ENCODE results near the gene PKN2.
"Not testable (repeated sequence)": the region's sequence is repeated elsewhere in the genome, so short reads cannot be mapped to it uniquely, and the experiment has no call there.

Gene PKN2

DNA sequence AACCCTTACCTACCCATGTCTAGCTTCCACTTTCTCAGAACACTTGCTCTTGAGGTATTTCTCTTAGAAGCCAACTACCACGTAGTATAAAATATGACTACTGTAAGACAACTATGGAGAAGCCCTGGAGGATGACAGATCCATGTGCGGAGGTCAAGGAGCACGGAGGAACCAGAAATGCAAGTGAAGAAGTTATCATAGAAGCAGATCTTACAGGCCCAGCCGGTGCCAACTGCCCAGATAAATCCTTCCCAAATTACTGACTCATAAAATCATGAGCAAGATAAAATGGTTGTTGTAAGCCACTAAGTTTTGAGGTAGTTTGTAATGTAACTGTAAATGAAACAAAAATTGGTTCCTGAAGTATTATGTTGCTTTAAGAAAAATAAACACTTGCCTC, 194.7 kb downstream of the PKN2 start:
- TF ChIP-seq, protein P1, sequence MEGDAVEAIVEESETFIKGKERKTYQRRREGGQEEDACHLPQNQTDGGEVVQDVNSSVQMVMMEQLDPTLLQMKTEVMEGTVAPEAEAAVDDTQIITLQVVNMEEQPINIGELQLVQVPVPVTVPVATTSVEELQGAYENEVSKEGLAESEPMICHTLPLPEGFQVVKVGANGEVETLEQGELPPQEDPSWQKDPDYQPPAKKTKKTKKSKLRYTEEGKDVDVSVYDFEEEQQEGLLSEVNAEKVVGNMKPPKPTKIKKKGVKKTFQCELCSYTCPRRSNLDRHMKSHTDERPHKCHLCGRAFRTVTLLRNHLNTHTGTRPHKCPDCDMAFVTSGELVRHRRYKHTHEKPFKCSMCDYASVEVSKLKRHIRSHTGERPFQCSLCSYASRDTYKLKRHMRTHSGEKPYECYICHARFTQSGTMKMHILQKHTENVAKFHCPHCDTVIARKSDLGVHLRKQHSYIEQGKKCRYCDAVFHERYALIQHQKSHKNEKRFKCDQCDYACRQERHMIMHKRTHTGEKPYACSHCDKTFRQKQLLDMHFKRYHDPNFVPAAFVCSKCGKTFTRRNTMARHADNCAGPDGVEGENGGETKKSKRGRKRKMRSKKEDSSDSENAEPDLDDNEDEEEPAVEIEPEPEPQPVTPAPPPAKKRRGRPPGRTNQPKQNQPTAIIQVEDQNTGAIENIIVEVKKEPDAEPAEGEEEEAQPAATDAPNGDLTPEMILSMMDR (IDR thresholded peaks at IDR 0.05; ENCODE audit: low read depth, low read length, missing control alignments) = no peak
- H3K4me3 ChIP-seq (replicated peaks; ENCODE audit: low read depth, low read length) = no peak overlapping the region
- no peak for DNase-seq (ENCODE audit: extremely low read depth, low read depth)

DNA sequence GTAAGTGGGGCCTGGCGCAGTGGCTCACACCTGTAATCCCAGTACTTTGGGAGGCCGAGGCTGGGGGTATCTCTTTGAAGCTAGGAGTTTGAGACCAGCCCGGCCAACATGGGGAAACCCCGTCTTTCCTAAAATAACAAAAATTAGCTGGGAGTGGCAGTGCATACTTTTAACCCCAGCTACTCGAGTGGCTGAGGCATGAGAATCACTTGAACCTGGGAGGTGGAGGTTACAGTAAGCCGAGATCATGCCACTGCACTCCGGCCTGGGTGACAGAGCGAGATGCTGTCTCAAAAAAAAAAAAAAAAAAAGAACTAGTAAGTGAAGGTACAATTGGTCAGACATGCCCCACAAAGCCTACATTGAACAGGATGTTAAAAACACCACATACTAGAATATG, 196.6 kb downstream of the PKN2 start:
- DNase-seq (ENCODE audit: extremely low read depth, low read depth); H3K4me3 ChIP-seq (replicated peaks; ENCODE audit: low read depth, low read length): not testable (repeated sequence)

DNA sequence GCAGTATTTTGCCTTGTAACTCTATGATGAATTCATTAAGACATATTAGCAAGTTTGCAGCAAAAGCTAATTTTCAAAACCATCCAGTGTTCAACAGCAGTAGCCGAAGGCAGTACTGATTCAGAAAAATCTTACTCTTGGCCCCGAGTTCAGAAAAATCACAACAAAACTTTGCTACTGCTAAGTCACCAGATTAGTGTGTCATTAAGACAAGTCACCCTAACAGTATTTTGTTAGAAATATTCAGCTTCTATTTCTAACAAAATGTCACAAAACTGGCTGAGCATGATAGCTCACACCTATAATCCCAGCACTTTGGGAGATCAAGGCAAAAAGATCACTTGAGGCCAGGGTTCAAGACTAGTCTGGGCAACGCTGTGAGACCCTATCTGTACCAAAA, 199.1 kb downstream of the PKN2 start:
- DNase-seq (ENCODE audit: extremely low read depth, low read depth) = no peak
- TF ChIP-seq, protein P1 (IDR thresholded peaks at IDR 0.05; ENCODE audit: low read depth, low read length, missing control alignments) = no peak
- no peak overlapping the region for H3K4me3 ChIP-seq (replicated peaks; ENCODE audit: low read depth, low read length)
